ENCODE data around the gene TGIF2.

GRCh38 chr20:36538026-36538722 lies 35.2 kb upstream of the TGIF2 start:
- TF ChIP-seq CTCF (optimal IDR thresholded peaks at IDR 0.05 in 1 of 3, IDR thresholded peaks at IDR 0.05 in 1 of 3, conservative IDR thresholded peaks at IDR 0.05 in 1 of 3; ENCODE audit: extremely low read depth in 1 of 3, insufficient read depth in 2 of 3, low read length in 3 of 3) (no peak), EZH2 (IDR thresholded peaks at IDR 0.05; ENCODE audit: low read length) (no peak)

Data from keratinocyte (primary cell).